Mucosa of gallbladder (tissue), 1 donor: ENCODE results near the gene MCFD2. TPM values are rescaled to one million over a fixed set of nuclear protein-coding genes. Genes with fewer than 3 reads are reported as not detected.
A peak's percentile ranks its signal among the peaks of the same experiment; 100 is the strongest.

Experiments used
- DNase-seq: peaks from one replicate; pipeline ENCODE4 v3.0.0-alpha.2; 2020; ENCODE audit warnings: low spot score
- total RNA-seq: library from RNA; stranded (reverse); gene quantifications from one replicate; pipeline ENCODE4 v1.2.1, GENCODE V29; 2021
- donor health status: DM: no; HTN: no; CAD: no.

MCFD2 gene
- total RNA-seq, 1 donor from 2014 or later, result 78.9 TPM

- peak; percentile 87 for DNase-seq
Observed at GRCh38 chr2:46873604-46874068, 42.0 kb downstream of the MCFD2 start.

- DNase-seq, result no peak
Observed at GRCh38 chr2:46872902-46873603, 42.6 kb downstream of the MCFD2 start.

GRCh38 chr2:46871976-46872381 is 43.6 kb downstream of the MCFD2 start:
- no peak for DNase-seq

GRCh38 chr2:46870051-46870839 is 45.4 kb downstream of the MCFD2 start:
- DNase-seq, result no peak

- no peak for DNase-seq
Observed at GRCh38 chr2:46869621-46870020, 46.0 kb downstream of the MCFD2 start.

GRCh38 chr2:46866770-46867246 is 48.8 kb downstream of the MCFD2 start:
- peak; percentile 76 for DNase-seq

- no peak for DNase-seq
Observed at GRCh38 chr2:46865181-46865970, 50.2 kb downstream of the MCFD2 start.

GRCh38 chr2:46863882-46864281 is 51.7 kb downstream of the MCFD2 start:
- DNase-seq, result no peak

- DNase-seq, result no peak
Observed at GRCh38 chr2:46862514-46862913, 53.1 kb downstream of the MCFD2 start.

GRCh38 chr2:46861916-46862315 is 53.7 kb downstream of the MCFD2 start:
- DNase-seq, result no peak

GRCh38 chr2:46859482-46859881 is 56.1 kb downstream of the MCFD2 start:
- DNase-seq, result no peak

- no peak for DNase-seq
Observed at GRCh38 chr2:46858702-46859090, 56.9 kb downstream of the MCFD2 start.

- no peak for DNase-seq
Observed at GRCh38 chr2:46857871-46858701, 57.5 kb downstream of the MCFD2 start.

- DNase-seq, result no peak
Observed at GRCh38 chr2:46856336-46856735, 59.3 kb downstream of the MCFD2 start.

- no peak for DNase-seq
Observed at GRCh38 chr2:46855805-46856204, 59.8 kb downstream of the MCFD2 start.

- DNase-seq, result no peak
Observed at GRCh38 chr2:46854260-46854659, 61.3 kb downstream of the MCFD2 start.

GRCh38 chr2:46852598-46852997 is 63.0 kb downstream of the MCFD2 start:
- no peak for DNase-seq

GRCh38 chr2:46852124-46852523 is 63.5 kb downstream of the MCFD2 start:
- no peak for DNase-seq
